ENCODE results near the gene TDO2.

DNA sequence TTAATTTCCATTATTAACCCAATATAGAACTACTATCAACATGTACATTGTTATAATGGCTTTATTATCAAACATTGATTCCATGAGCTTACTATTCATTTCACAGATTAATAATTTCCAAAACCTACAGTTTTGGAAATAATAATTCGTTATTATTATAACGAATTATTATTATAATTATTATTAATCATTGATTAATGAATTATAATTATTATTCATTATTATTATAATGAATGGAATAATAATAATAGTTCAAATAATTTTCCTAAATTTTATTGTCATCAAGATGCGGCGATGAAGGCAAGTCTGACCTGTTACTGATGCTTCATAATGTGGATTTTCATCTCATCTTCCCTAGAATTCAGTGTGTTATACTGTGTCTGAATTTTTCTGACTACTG is 28.1 kb downstream of the TDO2 start:
- TF ChIP-seq, protein P1, sequence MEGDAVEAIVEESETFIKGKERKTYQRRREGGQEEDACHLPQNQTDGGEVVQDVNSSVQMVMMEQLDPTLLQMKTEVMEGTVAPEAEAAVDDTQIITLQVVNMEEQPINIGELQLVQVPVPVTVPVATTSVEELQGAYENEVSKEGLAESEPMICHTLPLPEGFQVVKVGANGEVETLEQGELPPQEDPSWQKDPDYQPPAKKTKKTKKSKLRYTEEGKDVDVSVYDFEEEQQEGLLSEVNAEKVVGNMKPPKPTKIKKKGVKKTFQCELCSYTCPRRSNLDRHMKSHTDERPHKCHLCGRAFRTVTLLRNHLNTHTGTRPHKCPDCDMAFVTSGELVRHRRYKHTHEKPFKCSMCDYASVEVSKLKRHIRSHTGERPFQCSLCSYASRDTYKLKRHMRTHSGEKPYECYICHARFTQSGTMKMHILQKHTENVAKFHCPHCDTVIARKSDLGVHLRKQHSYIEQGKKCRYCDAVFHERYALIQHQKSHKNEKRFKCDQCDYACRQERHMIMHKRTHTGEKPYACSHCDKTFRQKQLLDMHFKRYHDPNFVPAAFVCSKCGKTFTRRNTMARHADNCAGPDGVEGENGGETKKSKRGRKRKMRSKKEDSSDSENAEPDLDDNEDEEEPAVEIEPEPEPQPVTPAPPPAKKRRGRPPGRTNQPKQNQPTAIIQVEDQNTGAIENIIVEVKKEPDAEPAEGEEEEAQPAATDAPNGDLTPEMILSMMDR (IDR thresholded peaks at IDR 0.05; ENCODE audit: poor library complexity): no peak
- TF ChIP-seq EZH2phosphoT487 (IDR thresholded peaks at IDR 0.05; ENCODE audit: low read depth, severe bottlenecking, unreplicated experiment) (no peak), EZH2 (IDR thresholded peaks at IDR 0.05; ENCODE audit: borderline replicate concordance) (no peak)
